H1 (cell line): Measurements from ENCODE around the gene TNIK. TPM values are rescaled to one million over a fixed set of nuclear protein-coding genes. Genes with fewer than 3 reads are reported as not detected.
A peak's percentile ranks its signal among the peaks of the same experiment; 100 is the strongest.

ENCODE experiments used
- ASH2L ChIP-seq: fragments of 200-600, 300-600 bp; sonication (generic); IDR thresholded peaks from one replicate; pipeline ENCODE4 v1.7.1; 2017; ENCODE audit warnings: low read length
- CBX5 ChIP-seq: fragments of 300-800, 300-1000 bp; sonication (generic); IDR thresholded peaks from 2 replicates; pipeline ENCODE4 v1.7.1; 2016; ENCODE audit warnings: antibody characterized with exemption, low read length, low read depth
- CEBPB ChIP-seq: IDR thresholded peaks from 2 replicates; pipeline ENCODE4 v1.6.1; 2012; ENCODE audit warnings: low read depth, low read length
- CREB1 ChIP-seq: IDR thresholded peaks from 2 replicates; pipeline ENCODE4 v1.6.1; 2012; ENCODE audit warnings: inconsistent platforms
- PHF8 ChIP-seq: fragments of 200-600 bp; sonication (generic); conservative IDR thresholded peaks from 2 replicates; pipeline ENCODE4 v1.7.1; 2012; ENCODE audit warnings: low read depth, mild to moderate bottlenecking, inconsistent platforms, low read length, moderate library complexity
- POLR2A ChIP-seq, 2 experiments: IDR thresholded peaks; 1 replicate in 1 of 2; 2 replicates in 1 of 2; pipeline ENCODE4 v1.6.1; 2011; ENCODE audit warnings: low read depth in 2 of 2, low read length in 2 of 2, mild to moderate bottlenecking in 2 of 2; ENCODE audit errors: control extremely low read depth in 1 of 2
- SIN3A ChIP-seq, 2 experiments: IDR thresholded peaks in 1 of 2; conservative IDR thresholded peaks in 1 of 2; 2 replicates each; pipeline ENCODE4 v1.6.1; 2011 to 2012; ENCODE audit warnings: low read length in 2 of 2, improper control_type of control experiment in 1 of 2, low read depth in 1 of 2, mild to moderate bottlenecking in 1 of 2
- SUZ12 ChIP-seq: fragments of 200-600 bp; sonication (generic); IDR thresholded peaks from 2 replicates; pipeline ENCODE4 v1.6.1; 2012; ENCODE audit warnings: mild to moderate bottlenecking, inconsistent platforms, low read length, moderate library complexity, mixed read lengths
- TEAD4 ChIP-seq: IDR thresholded peaks from 2 replicates; pipeline ENCODE4 v1.6.1; 2012; ENCODE audit warnings: low read depth, low read length, inconsistent platforms, mixed read lengths
- polyA plus RNA-seq, 7 experiments: library from polyadenylated mRNA; depleted of rRNA in 3 of 7; stranded (reverse) in 5 of 7; unstranded in 2 of 7; fragments of >200 nt in 5 of 7; fragments of 200-250 nt in 2 of 7; gene quantifications; 1 replicate in 5 of 7; 2 replicates in 1 of 7; 4 replicates in 1 of 7; pipeline versions ENCODE4 v1.2.1 to v1.2.3, GENCODE V29; 2011 to 2013; ENCODE audit warnings: missing spikeins in 2 of 7, mixed read lengths in 2 of 7
- total RNA-seq: library from RNA; stranded (reverse); fragmentation: NEBNext Ultra II Directional; extraction: Animal tissue kit (Norgen Biotek cat#: 25700); gene quantifications from 2 replicates; pipeline ENCODE4 v1.2.1, GENCODE V29; 2021

The TNIK gene
- total and polyA plus RNA-seq, 2 of the 8 experiments (the other 6 are each of a cell fraction or from before 2014, with no cell fraction given) = 7.4 to 42.0 TPM

- TF ChIP-seq TEAD4 = peak; percentile 67; the same call in 1 of the 2 replicates
- no peak for TF ChIP-seq CBX5
- TF ChIP-seq SUZ12 = peak; percentile 56; the same call in 1 of the 2 replicates
- TF ChIP-seq POLR2A (IDR thresholded peaks at IDR 0.05; ENCODE audit: control extremely low read depth in 1 of 2, low read depth in 2 of 2, low read length in 2 of 2) = peak; percentile 44 to 55
- peak in 1 of 2 experiments; percentile 61; a peak in 1 of 4 replicates for TF ChIP-seq SIN3A (conservative IDR thresholded peaks at IDR 0.05 in 1 of 2, IDR thresholded peaks at IDR 0.05 in 1 of 2; ENCODE audit: low read depth in 1 of 2, low read length in 2 of 2)
- TF ChIP-seq CREB1 = no peak
- TF ChIP-seq CEBPB = 0 out of 2 replicates have a peak, but pooled peaks have one; percentile 14
- TF ChIP-seq PHF8 = peak; percentile 14
- TF ChIP-seq ASH2L = peak; percentile 94
- TF ChIP-seq, all 59 proteins: peak for 11
Observed at GRCh38 chr3:171460725-171461524, 720 bp upstream of the TNIK start (continued).
